Neural progenitor cell (in vitro differentiated cells): ENCODE results near the gene SMAD2. TPM values are rescaled to one million over a fixed set of nuclear protein-coding genes. Genes with fewer than 3 reads are reported as not detected.

Experiments used
- DNase-seq: peaks from one replicate; pipeline ENCODE4 v3.0.0-alpha.2; 2016; ENCODE audit warnings: low spot score
- H2AFZ ChIP-seq: fragments of 200-600 bp; sonication (generic); replicated peaks from 2 replicates; pipeline ENCODE4 v1.6.1; 2016; ENCODE audit warnings: antibody characterized with exemption
- H3F3A ChIP-seq: fragments of 200-600 bp; sonication (generic); 2 replicates; pipeline ENCODE4 v1.6.1; 2016; ENCODE audit warnings: antibody characterized with exemption, low read depth
- H3K27ac ChIP-seq: fragments of 200-600 bp; sonication (generic); 2 replicates; pipeline ENCODE4 v1.5.1; 2016; ENCODE audit warnings: mild to moderate bottlenecking
- H3K27me3 ChIP-seq: fragments of 200-600 bp; sonication (generic); 2 replicates; pipeline ENCODE4 v1.6.1; 2016; ENCODE audit warnings: mild to moderate bottlenecking, moderate library complexity
- H3K36me3 ChIP-seq: fragments of 200-600 bp; sonication (generic); 2 replicates; pipeline ENCODE4 v1.5.1; 2016
- H3K4me1 ChIP-seq: fragments of 200-600 bp; sonication (generic); 2 replicates; pipeline ENCODE4 v1.6.1; 2016; ENCODE audit warnings: mixed run types
- H3K4me2 ChIP-seq: fragments of 200-600 bp; sonication (generic); 2 replicates; pipeline ENCODE4 v1.6.1; 2016
- H3K4me3 ChIP-seq: fragments of 200-600 bp; sonication (generic); 2 replicates; pipeline ENCODE4 v1.5.1; 2016
- H3K79me2 ChIP-seq: fragments of 200-600 bp; sonication (generic); 2 replicates; pipeline ENCODE4 v1.6.1; 2016; ENCODE audit warnings: low read depth
- H3K9ac ChIP-seq: fragments of 200-600 bp; sonication (generic); 2 replicates; pipeline ENCODE4 v1.6.1; 2016
- H3K9me3 ChIP-seq: fragments of 200-600 bp; sonication (generic); 2 replicates; pipeline ENCODE4 v1.5.1; 2016; ENCODE audit warnings: low read depth
- H4K20me1 ChIP-seq: fragments of 200-600 bp; sonication (generic); 2 replicates; pipeline ENCODE4 v1.6.1; 2016; ENCODE audit warnings: low read depth
- H3K27ac Mint-ChIP-seq: 3 replicates; pipeline ENCODE4 v1.8.0; 2021; ENCODE audit warnings: mixed read lengths
- H3K27me3 Mint-ChIP-seq: 2 replicates; pipeline ENCODE4 v1.8.0; 2022; ENCODE audit warnings: low read depth, mild to moderate bottlenecking, inconsistent platforms, moderate library complexity, mixed read lengths; ENCODE audit not compliant: insufficient read depth
- H3K36me3 Mint-ChIP-seq: 3 replicates; pipeline ENCODE4 v1.8.0; 2021; ENCODE audit warnings: mixed read lengths
- H3K4me1 Mint-ChIP-seq: 3 replicates; pipeline ENCODE4 v1.8.0; 2021; ENCODE audit warnings: mixed read lengths
- H3K4me3 Mint-ChIP-seq: 3 replicates; pipeline ENCODE4 v1.8.0; 2021; ENCODE audit warnings: mild to moderate bottlenecking, moderate library complexity, mixed read lengths
- H3K9me3 Mint-ChIP-seq: 3 replicates; pipeline ENCODE4 v1.8.0; 2020; ENCODE audit warnings: mixed read lengths
- EZH2 ChIP-seq: fragments of 200-600 bp; sonication (generic); IDR thresholded peaks from 2 replicates; pipeline ENCODE4 v1.6.1; 2017; ENCODE audit warnings: antibody characterized with exemption, mild to moderate bottlenecking, moderate library complexity
- EZH2phosphoT487 ChIP-seq: fragments of 200-600 bp; sonication (generic); IDR thresholded peaks from 2 replicates; pipeline ENCODE4 v1.6.1; 2017; ENCODE audit warnings: antibody characterized with exemption
- total RNA-seq: library from RNA; depleted of rRNA; stranded (reverse); fragments of >200 nt; gene quantifications from 2 replicates; pipeline ENCODE4 v1.2.3, GENCODE V29; 2015; ENCODE audit warnings: low replicate concordance
- TF ChIP-seq, protein P1 (sequence below): fragments of 200-600 bp; sonication (generic); IDR thresholded peaks from 2 replicates; pipeline ENCODE4 v1.5.1; 2017; ENCODE audit warnings: antibody characterized with exemption, mild to moderate bottlenecking

SMAD2 gene
- total RNA-seq, 1 donor from 2014 or later, result 233 TPM

DNA sequence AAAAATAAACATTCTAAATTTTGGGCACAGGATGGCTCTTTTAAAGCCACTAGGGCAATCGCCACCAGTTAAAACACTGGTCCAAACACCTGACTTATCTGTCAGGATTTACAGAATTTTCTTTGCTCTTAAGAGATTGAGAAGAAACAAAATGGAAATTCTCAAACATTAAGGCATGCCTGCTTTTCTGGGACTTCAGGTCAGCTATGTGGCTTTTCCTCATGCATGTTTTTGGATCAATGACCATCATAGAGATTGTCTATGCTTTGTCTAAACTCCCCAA lies 112.7 kb downstream of the SMAD2 start:
- Histone ChIP-seq H3K4me2 (no peak overlapping the region), H3K79me2 (no peaks in the 10 kb centered on the region), H3K9ac (no peak overlapping the region), H3K36me3 (peaks cover 5% of the 10 kb centered on the region), H3K9me3 (no peaks in the 10 kb centered on the region), H3K27me3 (no peaks in the 10 kb centered on the region), H3F3A (peaks cover 32% of the 10 kb centered on the region), H2AFZ (no peak overlapping the region), H3K27ac (peak overlapping the region; percentile 17), H4K20me1 (no peaks in the 10 kb centered on the region), H3K4me3 (no peak overlapping the region), H3K4me1 (peaks cover 5% of the 10 kb centered on the region)
- no peak for DNase-seq
- Mint-ChIP-seq H3K27me3 (no peaks in the 10 kb centered on the region), H3K36me3 (peaks cover 2% of the 10 kb centered on the region), H3K4me1 (peaks cover 7% of the 10 kb centered on the region), H3K27ac (no peak overlapping the region), H3K4me3 (no peak overlapping the region), H3K9me3 (no peaks in the 10 kb centered on the region)
- TF ChIP-seq EZH2phosphoT487 (no peak), EZH2 (no peak)
- TF ChIP-seq, protein P1, sequence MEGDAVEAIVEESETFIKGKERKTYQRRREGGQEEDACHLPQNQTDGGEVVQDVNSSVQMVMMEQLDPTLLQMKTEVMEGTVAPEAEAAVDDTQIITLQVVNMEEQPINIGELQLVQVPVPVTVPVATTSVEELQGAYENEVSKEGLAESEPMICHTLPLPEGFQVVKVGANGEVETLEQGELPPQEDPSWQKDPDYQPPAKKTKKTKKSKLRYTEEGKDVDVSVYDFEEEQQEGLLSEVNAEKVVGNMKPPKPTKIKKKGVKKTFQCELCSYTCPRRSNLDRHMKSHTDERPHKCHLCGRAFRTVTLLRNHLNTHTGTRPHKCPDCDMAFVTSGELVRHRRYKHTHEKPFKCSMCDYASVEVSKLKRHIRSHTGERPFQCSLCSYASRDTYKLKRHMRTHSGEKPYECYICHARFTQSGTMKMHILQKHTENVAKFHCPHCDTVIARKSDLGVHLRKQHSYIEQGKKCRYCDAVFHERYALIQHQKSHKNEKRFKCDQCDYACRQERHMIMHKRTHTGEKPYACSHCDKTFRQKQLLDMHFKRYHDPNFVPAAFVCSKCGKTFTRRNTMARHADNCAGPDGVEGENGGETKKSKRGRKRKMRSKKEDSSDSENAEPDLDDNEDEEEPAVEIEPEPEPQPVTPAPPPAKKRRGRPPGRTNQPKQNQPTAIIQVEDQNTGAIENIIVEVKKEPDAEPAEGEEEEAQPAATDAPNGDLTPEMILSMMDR, result no peak

DNA sequence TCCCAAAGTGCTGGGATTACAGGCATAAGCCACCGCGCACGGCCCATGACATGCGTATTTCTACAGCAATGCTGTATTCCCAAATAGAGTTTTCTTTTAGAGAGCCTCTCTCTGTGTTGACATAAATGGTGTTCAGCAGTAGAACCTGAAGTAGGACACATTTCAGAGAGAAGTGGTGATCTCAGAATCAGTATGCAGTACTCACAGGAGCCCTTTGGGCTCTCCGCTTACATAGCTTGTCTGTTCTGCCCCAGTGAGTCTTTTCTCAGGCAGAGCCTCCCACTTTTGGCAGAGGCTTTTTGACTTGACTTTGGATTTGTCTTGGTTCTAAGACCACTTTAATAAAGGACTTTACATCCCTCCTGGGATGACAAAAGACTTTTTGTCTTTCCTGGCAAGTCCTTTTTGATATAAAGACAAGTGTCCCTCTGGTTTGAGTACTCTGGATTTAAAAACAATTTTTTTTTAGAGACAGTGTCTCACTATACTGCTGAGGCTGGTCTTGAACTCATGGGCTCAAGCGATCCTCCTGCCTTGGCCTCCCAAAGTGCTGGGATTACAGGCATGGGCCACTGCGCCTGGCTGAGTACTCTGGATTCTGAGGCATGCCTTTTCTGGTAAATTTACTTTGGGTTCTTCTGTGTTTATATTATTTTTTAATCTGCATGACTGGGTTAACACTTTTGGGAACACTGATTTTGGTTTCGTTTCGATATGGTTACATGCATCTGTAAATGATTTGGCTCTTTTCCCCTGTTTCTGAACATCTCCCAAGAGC lies 113.3 kb downstream of the SMAD2 start:
- Histone ChIP-seq H3K9ac (no peak overlapping the region), H3K4me3 (no peak overlapping the region), H4K20me1 (no peaks in the 10 kb centered on the region), H3K27ac (peak overlapping the region; percentile 17), H3K4me2 (no peak overlapping the region), H3K79me2 (no peaks in the 10 kb centered on the region), H3F3A (peaks cover 27% of the 10 kb centered on the region), H3K27me3 (no peaks in the 10 kb centered on the region), H2AFZ (no peak overlapping the region), H3K9me3 (no peaks in the 10 kb centered on the region), H3K4me1 (peaks cover 5% of the 10 kb centered on the region), H3K36me3 (peaks cover 2% of the 10 kb centered on the region)
- H3K27ac Mint-ChIP-seq, result no peak overlapping the region
- TF ChIP-seq, protein P1, result no peak
- TF ChIP-seq EZH2phosphoT487 (no peak), EZH2 (no peak)
- H3K4me1 Mint-ChIP-seq, result peaks cover 7% of the 10 kb centered on the region
- H3K4me3 Mint-ChIP-seq, result no peak overlapping the region
- no peak for DNase-seq
- peaks cover 2% of the 10 kb centered on the region for H3K36me3 Mint-ChIP-seq
- H3K9me3 Mint-ChIP-seq, result no peaks in the 10 kb centered on the region
- no peaks in the 10 kb centered on the region for H3K27me3 Mint-ChIP-seq

DNA sequence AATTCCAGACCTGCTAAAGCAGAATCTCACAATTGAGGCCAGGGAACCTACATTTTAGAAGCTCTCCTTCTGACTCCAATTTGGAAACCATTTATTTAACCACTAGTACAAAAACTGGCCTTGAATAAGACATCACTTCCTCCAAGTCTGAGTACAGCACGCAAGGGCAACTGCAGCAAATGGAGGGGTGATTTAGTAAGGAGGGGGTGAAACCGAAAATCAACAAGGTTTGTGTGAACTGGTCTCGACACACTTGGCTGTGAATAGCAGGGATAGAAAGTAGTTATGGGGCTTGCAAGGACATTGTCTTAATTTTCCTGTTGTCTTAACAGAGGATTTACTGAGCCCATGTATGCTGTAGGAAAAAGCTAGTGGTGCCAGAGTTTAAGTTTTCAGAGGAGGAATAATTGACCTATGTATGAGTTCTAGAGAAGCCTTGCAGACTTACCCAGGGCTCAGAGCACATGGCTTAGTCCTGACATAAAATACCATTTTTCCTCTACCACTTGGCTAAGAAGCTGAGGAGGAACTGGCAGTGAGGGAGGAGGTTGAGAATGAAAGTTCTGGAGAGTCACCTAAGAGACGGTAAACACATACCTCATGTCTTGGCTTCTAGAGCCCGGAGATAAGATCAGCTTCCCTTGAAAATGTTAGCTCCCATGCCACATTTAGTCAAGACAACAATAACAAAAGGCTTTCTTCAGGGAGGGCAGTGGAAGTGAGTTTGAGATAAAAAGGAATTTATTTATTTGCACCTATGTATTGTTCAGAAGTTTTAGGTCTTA lies 114.8 kb downstream of the SMAD2 start:
- no peak overlapping the region for H3K27ac ChIP-seq
- H3F3A ChIP-seq, result peaks cover 13% of the 10 kb centered on the region
- no peak overlapping the region for H3K4me2 ChIP-seq
- H3K9me3 ChIP-seq, result no peaks in the 10 kb centered on the region
- H3K4me1 Mint-ChIP-seq, result peaks cover 7% of the 10 kb centered on the region
- H3K9ac ChIP-seq, result no peak overlapping the region
- no peak overlapping the region for H3K27ac Mint-ChIP-seq
- no peak overlapping the region for H2AFZ ChIP-seq
- H3K4me3 ChIP-seq, result no peak overlapping the region
- TF ChIP-seq, protein P1, result no peak
- no peak for TF ChIP-seq EZH2phosphoT487
- no peak overlapping the region for H3K4me3 Mint-ChIP-seq
- no peaks in the 10 kb centered on the region for H3K27me3 Mint-ChIP-seq
- H3K4me1 ChIP-seq, result peaks cover 5% of the 10 kb centered on the region
- peaks cover 2% of the 10 kb centered on the region for H3K36me3 Mint-ChIP-seq
- H3K36me3 ChIP-seq, result no peaks in the 10 kb centered on the region
- no peak for DNase-seq
- no peaks in the 10 kb centered on the region for H3K9me3 Mint-ChIP-seq
- no peaks in the 10 kb centered on the region for H4K20me1 ChIP-seq
- no peaks in the 10 kb centered on the region for H3K79me2 ChIP-seq
- no peaks in the 10 kb centered on the region for H3K27me3 ChIP-seq
